GM12873 (cell line): Measurements from ENCODE around the gene WRAP73.
A peak's percentile ranks its signal among the peaks of the same experiment; 100 is the strongest.

Experiments used
- CTCF ChIP-seq: IDR thresholded peaks from 2 replicates; pipeline ENCODE4 v1.5.1; 2012; ENCODE audit warnings: low read depth, mild to moderate bottlenecking, moderate library complexity, low read length, control low read depth; ENCODE audit not compliant: insufficient read depth; ENCODE audit errors: missing control alignments

WRAP73 gene

GRCh38 chr1:3625151-3625907 is 24.6 kb downstream of the WRAP73 start:
- no peak for TF ChIP-seq CTCF

- TF ChIP-seq CTCF, result no peak
These were observed 25.4 kb downstream of the WRAP73 start, which contains the start of gene TPRG1L for GRCh38 chr1:3624200-3625136. TPRG1L (plus strand) TSS chr1:3625015; CDS start chr1:3625073, 58 bp downstream.

- no peak for TF ChIP-seq CTCF
These were observed 26.3 kb downstream of the WRAP73 start for GRCh38 chr1:3623441-3624199.

GRCh38 chr1:3621151-3621671 is 28.7 kb downstream of the WRAP73 start:
- peak; percentile 55 for TF ChIP-seq CTCF

GRCh38 chr1:3620708-3621107 is 29.2 kb downstream of the WRAP73 start:
- TF ChIP-seq CTCF, result no peak

- TF ChIP-seq CTCF, result peak; percentile 83
These were observed 30.8 kb downstream of the WRAP73 start for GRCh38 chr1:3618881-3619671.
